Smooth muscle cell (in vitro differentiated cells): Measurements from ENCODE around the gene RMP24.

ENCODE experiments used
- DNase-seq: peaks from one replicate; lab custom pipeline; 2025; ENCODE audit not compliant: unreplicated experiment; lab: John Stamatoyannopoulos, UW
- H2AFZ ChIP-seq: fragments of 200-600 bp; sonication (generic); 2 replicates; pipeline ENCODE4 v1.6.0; 2016; ENCODE audit warnings: antibody characterized with exemption, low read depth, mild to moderate bottlenecking
- H3F3A ChIP-seq: fragments of 200-600 bp; sonication (generic); 2 replicates; pipeline ENCODE4 v1.6.0; 2017; ENCODE audit warnings: antibody characterized with exemption, low read depth
- H3K27ac ChIP-seq: fragments of 200-600 bp; sonication (generic); 2 replicates; pipeline ENCODE4 v1.5.1; 2016; ENCODE audit warnings: low read depth, mild to moderate bottlenecking
- H3K27me3 ChIP-seq: fragments of 200-600 bp; sonication (generic); 2 replicates; pipeline ENCODE4 v1.6.1; 2016; ENCODE audit warnings: low read depth, mild to moderate bottlenecking
- H3K36me3 ChIP-seq: fragments of 200-600 bp; sonication (generic); 2 replicates; pipeline ENCODE4 v1.5.1; 2016; ENCODE audit warnings: low read depth
- H3K4me1 ChIP-seq: fragments of 200-600 bp; sonication (generic); 2 replicates; pipeline ENCODE4 v1.5.1; 2016; ENCODE audit warnings: low read depth
- H3K4me2 ChIP-seq: fragments of 200-600 bp; sonication (generic); 2 replicates; pipeline ENCODE4 v1.6.0; 2016; ENCODE audit warnings: mild to moderate bottlenecking
- H3K4me3 ChIP-seq: fragments of 200-600 bp; sonication (generic); 2 replicates; pipeline ENCODE4 v1.5.1; 2016; ENCODE audit warnings: mild to moderate bottlenecking
- H3K79me2 ChIP-seq: fragments of 200-600 bp; sonication (generic); 2 replicates; pipeline ENCODE4 v1.6.0; 2016; ENCODE audit warnings: low read depth, mild to moderate bottlenecking
- H3K9ac ChIP-seq: fragments of 200-600 bp; sonication (generic); 2 replicates; pipeline ENCODE4 v1.6.0; 2016; ENCODE audit warnings: low read depth
- H3K9me3 ChIP-seq: fragments of 200-600 bp; sonication (generic); replicated peaks from 2 replicates; pipeline ENCODE4 v1.5.1; 2016; ENCODE audit warnings: low read depth
- H4K20me1 ChIP-seq: fragments of 200-600 bp; sonication (generic); 2 replicates; pipeline ENCODE4 v1.6.0; 2016; ENCODE audit warnings: low read depth
- WGBS: methylation state at CpG from one replicate; pipeline ENCODE4 v1.1.7; 2016; ENCODE audit warnings: low lambda C conversion rate; 5-methylcytosine and 5-hydroxymethylcytosine counted together
- TF ChIP-seq, protein P1 (sequence below): fragments of 200-600 bp; sonication (generic); IDR thresholded peaks from 2 replicates; pipeline ENCODE4 v1.5.1; 2017; ENCODE audit warnings: borderline replicate concordance, mild to moderate bottlenecking, antibody characterized with exemption; ENCODE audit not compliant: insufficient read depth, poor library complexity, severe bottlenecking

The RMP24 gene

DNA sequence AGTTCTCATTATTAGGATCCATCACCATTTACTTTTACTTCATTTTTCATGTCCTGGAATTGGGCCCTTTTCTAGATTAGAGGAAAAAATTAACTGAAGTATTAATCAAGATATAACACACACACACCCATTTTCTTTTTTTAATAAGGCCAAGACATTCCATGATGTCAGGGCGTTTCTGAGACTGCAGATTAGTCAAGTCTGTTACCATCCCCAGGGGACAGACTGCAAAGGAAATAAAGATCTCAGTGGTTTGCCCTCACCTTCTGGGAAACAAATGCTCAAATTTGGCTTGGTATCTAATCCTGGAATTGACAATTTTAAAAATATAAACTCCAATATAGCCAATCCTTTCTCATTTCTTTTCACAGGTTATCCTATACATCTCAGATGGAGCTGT lies 27.4 kb downstream of the RMP24 start:
- H3K27ac ChIP-seq: no peak overlapping the region
- H4K20me1 ChIP-seq: no peaks in the 10 kb centered on the region
- 86% methylated on average over 1 of the region's 1 CpG for WGBS
- no peak for DNase-seq
- no peaks in the 10 kb centered on the region for H3K4me1 ChIP-seq
- TF ChIP-seq, protein P1, sequence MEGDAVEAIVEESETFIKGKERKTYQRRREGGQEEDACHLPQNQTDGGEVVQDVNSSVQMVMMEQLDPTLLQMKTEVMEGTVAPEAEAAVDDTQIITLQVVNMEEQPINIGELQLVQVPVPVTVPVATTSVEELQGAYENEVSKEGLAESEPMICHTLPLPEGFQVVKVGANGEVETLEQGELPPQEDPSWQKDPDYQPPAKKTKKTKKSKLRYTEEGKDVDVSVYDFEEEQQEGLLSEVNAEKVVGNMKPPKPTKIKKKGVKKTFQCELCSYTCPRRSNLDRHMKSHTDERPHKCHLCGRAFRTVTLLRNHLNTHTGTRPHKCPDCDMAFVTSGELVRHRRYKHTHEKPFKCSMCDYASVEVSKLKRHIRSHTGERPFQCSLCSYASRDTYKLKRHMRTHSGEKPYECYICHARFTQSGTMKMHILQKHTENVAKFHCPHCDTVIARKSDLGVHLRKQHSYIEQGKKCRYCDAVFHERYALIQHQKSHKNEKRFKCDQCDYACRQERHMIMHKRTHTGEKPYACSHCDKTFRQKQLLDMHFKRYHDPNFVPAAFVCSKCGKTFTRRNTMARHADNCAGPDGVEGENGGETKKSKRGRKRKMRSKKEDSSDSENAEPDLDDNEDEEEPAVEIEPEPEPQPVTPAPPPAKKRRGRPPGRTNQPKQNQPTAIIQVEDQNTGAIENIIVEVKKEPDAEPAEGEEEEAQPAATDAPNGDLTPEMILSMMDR: no peak
- H3F3A ChIP-seq: no peaks in the 10 kb centered on the region
- H2AFZ ChIP-seq: no peak overlapping the region
- no peaks in the 10 kb centered on the region for H3K9me3 ChIP-seq
- no peak overlapping the region for H3K4me3 ChIP-seq
- H3K79me2 ChIP-seq: no peaks in the 10 kb centered on the region
- no peak overlapping the region for H3K9ac ChIP-seq
- no peak overlapping the region for H3K4me2 ChIP-seq
- no peaks in the 10 kb centered on the region for H3K27me3 ChIP-seq
- H3K36me3 ChIP-seq: no peaks in the 10 kb centered on the region

DNA sequence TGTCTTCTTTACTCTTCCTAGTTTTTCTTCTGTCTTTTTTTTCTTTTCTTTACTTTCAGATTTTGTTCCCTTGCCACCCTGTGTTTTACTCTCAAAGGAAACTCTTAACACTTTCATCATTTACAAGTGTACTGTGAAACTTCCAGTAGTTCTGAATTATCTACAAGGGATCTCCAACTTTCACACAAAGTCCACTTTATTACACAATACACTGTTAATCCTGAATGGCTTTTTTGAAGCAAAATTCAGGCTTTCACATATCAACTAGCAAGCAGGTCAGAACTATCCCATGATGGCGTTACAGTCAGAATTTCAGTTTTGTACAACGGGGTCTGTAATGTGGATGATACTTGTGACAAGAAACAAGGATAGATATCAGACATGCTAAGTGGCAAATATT lies 34.5 kb downstream of the RMP24 start:
- WGBS: 100% methylated on average over 2 of the region's 2 CpGs
- H3K9me3 ChIP-seq: no peaks in the 10 kb centered on the region
- no peaks in the 10 kb centered on the region for H3K79me2 ChIP-seq
- DNase-seq: no peak
- no peak overlapping the region for H3K9ac ChIP-seq
- no peak overlapping the region for H3K4me3 ChIP-seq
- no peaks in the 10 kb centered on the region for H3K4me1 ChIP-seq
- H3K4me2 ChIP-seq: no peak overlapping the region
- no peaks in the 10 kb centered on the region for H3F3A ChIP-seq
- H3K27ac ChIP-seq: no peak overlapping the region
- H2AFZ ChIP-seq: no peak overlapping the region
- H4K20me1 ChIP-seq: no peaks in the 10 kb centered on the region
- TF ChIP-seq, protein P1: no peak
- no peaks in the 10 kb centered on the region for H3K27me3 ChIP-seq
- H3K36me3 ChIP-seq: no peaks in the 10 kb centered on the region

DNA sequence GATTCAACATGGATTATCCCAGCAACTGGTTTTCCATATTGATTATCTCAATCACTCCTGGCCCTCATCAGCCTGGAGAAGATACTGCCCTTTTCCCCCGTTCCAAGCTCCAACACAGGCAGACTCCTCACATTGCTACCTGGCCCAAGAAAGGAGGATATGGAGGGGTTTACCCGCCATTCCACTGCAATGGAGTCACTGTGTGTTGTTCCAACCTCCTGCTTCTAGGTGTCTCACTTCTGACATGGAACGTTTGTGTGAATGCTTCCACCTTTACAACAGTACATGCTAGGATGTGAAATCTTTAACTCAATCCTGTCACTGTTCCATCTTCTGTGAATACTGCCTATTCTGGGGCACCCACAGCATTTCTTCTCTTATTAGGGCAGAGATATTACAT lies 36.7 kb downstream of the RMP24 start:
- H3K27me3 ChIP-seq: no peaks in the 10 kb centered on the region
- no peak overlapping the region for H3K4me2 ChIP-seq
- H2AFZ ChIP-seq: no peak overlapping the region
- no peaks in the 10 kb centered on the region for H3F3A ChIP-seq
- H3K27ac ChIP-seq: no peak overlapping the region
- H3K79me2 ChIP-seq: no peaks in the 10 kb centered on the region
- no peaks in the 10 kb centered on the region for H3K36me3 ChIP-seq
- no peaks in the 10 kb centered on the region for H3K4me1 ChIP-seq
- no peaks in the 10 kb centered on the region for H4K20me1 ChIP-seq
- no peak for DNase-seq
- no peak overlapping the region for H3K4me3 ChIP-seq
- H3K9ac ChIP-seq: no peak overlapping the region
- WGBS: 90% methylated on average over 3 of the region's 3 CpGs
- H3K9me3 ChIP-seq: no peaks in the 10 kb centered on the region
- TF ChIP-seq, protein P1: no peak

DNA sequence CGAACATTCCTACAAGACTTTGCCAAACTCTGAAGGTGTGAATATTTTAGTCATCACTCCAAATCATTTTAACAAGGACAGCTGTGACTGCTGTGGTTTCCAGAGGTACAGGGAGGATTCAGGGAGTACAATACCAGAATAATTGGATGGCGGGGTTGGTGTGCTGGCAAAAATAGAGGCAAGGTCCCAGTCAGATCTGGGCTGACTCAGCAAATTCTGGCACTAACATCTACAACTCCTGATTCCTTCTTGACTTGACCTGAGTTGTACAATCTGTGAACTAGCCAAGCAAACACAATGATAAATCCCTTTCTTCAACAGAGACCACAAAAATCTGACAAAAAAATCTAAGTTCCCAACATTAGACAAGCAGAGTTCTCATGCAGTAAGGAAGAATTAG lies 40.4 kb downstream of the RMP24 start:
- 96% methylated on average over 2 of the region's 2 CpGs for WGBS
- no peak for DNase-seq
- H3K4me2 ChIP-seq: no peak overlapping the region
- no peaks in the 10 kb centered on the region for H3K9me3 ChIP-seq
- H3K79me2 ChIP-seq: no peaks in the 10 kb centered on the region
- H2AFZ ChIP-seq: no peak overlapping the region
- no peak overlapping the region for H3K9ac ChIP-seq
- no peaks in the 10 kb centered on the region for H3K36me3 ChIP-seq
- H3F3A ChIP-seq: no peaks in the 10 kb centered on the region
- H4K20me1 ChIP-seq: no peaks in the 10 kb centered on the region
- no peak overlapping the region for H3K27ac ChIP-seq
- no peaks in the 10 kb centered on the region for H3K4me1 ChIP-seq
- H3K27me3 ChIP-seq: no peaks in the 10 kb centered on the region
- TF ChIP-seq, protein P1: no peak
- no peak overlapping the region for H3K4me3 ChIP-seq
